Neural progenitor cell (in vitro differentiated cells): ENCODE data around the gene IL3RA.
"Not testable (repeated sequence)": the region's sequence is repeated elsewhere in the genome, so short reads cannot be mapped to it uniquely, and the experiment has no call there.

Experiments
- EZH2 ChIP-seq: fragments of 200-600 bp; sonication (generic); IDR thresholded peaks from 2 replicates; pipeline ENCODE4 v1.6.1; 2017; ENCODE audit warnings: antibody characterized with exemption, mild to moderate bottlenecking, moderate library complexity
- EZH2phosphoT487 ChIP-seq: fragments of 200-600 bp; sonication (generic); IDR thresholded peaks from 2 replicates; pipeline ENCODE4 v1.6.1; 2017; ENCODE audit warnings: antibody characterized with exemption
- TF ChIP-seq, protein P1 (sequence below): fragments of 200-600 bp; sonication (generic); IDR thresholded peaks from 2 replicates; pipeline ENCODE4 v1.5.1; 2017; ENCODE audit warnings: antibody characterized with exemption, mild to moderate bottlenecking

DNA sequence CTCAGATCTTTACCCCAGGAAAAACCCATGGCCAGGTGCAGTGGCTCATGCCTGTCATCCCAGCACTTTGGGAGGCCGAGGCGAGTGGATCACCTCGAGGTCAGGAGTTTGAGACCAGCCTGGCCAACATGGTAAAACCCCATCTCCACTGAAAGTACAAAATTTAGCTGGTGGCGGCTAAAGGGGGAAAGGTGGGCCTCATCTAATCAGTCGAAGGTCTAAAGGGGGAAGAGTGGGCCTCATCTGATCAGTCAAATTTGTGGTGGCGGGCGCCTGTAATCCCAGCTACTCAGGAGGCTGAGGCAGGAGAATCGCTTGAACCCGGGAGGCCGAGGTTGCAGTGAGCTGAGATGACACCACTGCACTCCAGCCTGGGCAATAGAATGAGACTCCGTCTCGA, 27.7 kb upstream of the IL3RA start:
- TF ChIP-seq, protein P1, sequence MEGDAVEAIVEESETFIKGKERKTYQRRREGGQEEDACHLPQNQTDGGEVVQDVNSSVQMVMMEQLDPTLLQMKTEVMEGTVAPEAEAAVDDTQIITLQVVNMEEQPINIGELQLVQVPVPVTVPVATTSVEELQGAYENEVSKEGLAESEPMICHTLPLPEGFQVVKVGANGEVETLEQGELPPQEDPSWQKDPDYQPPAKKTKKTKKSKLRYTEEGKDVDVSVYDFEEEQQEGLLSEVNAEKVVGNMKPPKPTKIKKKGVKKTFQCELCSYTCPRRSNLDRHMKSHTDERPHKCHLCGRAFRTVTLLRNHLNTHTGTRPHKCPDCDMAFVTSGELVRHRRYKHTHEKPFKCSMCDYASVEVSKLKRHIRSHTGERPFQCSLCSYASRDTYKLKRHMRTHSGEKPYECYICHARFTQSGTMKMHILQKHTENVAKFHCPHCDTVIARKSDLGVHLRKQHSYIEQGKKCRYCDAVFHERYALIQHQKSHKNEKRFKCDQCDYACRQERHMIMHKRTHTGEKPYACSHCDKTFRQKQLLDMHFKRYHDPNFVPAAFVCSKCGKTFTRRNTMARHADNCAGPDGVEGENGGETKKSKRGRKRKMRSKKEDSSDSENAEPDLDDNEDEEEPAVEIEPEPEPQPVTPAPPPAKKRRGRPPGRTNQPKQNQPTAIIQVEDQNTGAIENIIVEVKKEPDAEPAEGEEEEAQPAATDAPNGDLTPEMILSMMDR, result not testable (repeated sequence)
- TF ChIP-seq EZH2, EZH2phosphoT487: not testable (repeated sequence)
